SH-SY5Y (cell line): ENCODE data around the gene OS9.

Experiments
- GATA2 ChIP-seq: IDR thresholded peaks from 2 replicates; pipeline ENCODE4 v1.6.1; 2011; ENCODE audit warnings: mild to moderate bottlenecking, low read depth, low read length
- GATA3 ChIP-seq: IDR thresholded peaks from 2 replicates; pipeline ENCODE4 v1.6.1; 2011; ENCODE audit warnings: low read depth, mild to moderate bottlenecking, low read length, moderate library complexity

Gene OS9

DNA sequence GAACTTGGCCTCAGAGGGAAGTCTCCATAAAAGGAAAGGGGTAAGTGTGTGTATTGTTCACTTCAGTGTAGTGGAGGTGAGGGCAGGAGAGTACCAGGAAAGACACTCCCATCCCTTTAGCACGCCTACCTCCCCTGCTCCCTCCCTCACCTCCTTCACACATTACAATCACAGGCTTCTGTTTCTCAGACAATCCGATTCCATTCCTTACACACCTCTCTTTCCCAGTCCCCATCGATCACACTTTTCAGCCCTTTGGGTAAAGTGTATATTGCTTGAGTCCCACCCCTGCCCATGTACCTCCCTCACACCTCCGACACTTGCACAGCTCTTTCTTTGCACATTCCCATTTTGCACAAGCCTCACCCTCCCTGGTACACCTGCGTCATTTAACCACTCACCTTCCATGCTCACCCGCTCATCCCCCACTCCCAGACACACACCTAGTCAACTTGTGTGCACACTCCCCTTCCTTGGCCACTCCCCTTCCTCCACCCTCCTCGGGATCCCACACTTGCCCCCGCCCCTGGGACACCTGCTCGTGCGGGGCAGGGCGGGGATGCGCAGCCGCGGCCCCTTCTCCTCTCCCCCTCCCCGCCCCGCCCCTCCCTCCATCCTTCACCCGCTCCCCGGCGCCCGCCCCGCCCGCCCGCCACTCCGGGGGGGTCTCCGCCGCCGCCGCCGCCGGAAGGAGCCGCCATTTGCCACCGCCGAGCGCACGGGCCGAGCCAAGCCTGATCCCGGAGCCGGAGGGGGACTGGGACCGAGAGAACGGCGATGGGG is 60.7 kb downstream of the OS9 start, which contains the start of gene MARCHF9:
MARCHF9 (plus strand) TSS at position 693 of the 783 bp plus-strand sequence. CDS start 426 bp downstream, outside the sequence.
- TF ChIP-seq GATA3 (no peak), GATA2 (no peak)

DNA sequence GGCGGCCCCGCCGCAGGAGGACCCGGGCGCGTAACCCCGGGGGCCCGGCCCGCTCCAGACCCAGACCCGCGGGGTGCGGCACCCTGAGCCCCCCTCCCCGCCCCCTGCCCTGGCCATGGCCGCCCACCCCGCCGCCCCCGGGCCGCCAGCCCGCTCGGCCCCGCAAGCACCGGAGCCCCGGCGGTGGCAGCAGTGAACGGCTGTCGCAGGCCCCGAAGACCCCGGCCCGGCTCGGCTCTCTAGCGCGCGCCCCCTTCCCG is 61.2 kb downstream of the OS9 start:
- TF ChIP-seq GATA2 (no peak), GATA3 (no peak)

DNA sequence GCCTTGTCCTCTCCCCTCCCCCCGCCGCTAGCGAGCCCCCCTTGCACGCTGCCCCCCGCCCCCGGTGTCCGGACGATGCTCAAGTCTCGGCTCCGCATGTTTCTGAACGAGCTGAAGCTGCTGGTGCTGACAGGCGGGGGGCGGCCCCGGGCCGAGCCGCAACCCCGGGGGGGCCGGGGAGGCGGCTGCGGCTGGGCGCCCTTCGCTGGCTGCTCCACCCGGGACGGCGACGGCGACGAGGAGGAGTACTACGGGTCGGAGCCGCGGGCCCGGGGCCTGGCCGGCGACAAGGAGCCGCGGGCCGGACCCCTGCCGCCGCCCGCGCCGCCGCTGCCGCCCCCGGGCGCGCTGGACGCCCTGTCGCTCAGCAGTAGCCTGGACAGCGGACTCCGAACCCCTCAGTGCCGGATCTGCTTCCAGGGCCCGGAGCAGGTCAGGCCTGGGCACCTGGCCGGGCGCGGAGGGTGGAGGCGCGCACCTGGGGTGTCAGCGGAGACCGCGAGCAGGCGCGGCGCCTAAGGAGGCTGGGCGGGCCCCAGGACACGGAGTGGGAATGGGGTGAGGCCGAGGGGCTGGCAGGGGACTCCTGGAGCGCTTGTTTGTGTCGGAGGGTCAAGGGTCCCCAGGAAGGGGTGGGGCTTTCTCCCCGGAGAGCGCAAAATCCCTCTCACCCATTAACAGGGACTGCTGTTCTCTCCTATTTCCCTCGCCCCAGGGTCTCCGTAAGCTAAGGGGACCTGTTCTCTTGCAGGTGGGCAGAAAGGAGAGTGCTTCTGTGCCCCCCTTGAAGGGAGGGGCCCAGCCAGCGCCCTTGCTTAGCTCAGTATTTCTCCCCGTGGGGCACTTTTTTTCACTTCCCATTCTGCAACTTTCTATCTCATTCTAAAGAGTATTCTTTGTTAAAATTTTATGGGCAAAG is 61.8 kb downstream of the OS9 start:
- TF ChIP-seq GATA3 (no peak), GATA2 (no peak)

DNA sequence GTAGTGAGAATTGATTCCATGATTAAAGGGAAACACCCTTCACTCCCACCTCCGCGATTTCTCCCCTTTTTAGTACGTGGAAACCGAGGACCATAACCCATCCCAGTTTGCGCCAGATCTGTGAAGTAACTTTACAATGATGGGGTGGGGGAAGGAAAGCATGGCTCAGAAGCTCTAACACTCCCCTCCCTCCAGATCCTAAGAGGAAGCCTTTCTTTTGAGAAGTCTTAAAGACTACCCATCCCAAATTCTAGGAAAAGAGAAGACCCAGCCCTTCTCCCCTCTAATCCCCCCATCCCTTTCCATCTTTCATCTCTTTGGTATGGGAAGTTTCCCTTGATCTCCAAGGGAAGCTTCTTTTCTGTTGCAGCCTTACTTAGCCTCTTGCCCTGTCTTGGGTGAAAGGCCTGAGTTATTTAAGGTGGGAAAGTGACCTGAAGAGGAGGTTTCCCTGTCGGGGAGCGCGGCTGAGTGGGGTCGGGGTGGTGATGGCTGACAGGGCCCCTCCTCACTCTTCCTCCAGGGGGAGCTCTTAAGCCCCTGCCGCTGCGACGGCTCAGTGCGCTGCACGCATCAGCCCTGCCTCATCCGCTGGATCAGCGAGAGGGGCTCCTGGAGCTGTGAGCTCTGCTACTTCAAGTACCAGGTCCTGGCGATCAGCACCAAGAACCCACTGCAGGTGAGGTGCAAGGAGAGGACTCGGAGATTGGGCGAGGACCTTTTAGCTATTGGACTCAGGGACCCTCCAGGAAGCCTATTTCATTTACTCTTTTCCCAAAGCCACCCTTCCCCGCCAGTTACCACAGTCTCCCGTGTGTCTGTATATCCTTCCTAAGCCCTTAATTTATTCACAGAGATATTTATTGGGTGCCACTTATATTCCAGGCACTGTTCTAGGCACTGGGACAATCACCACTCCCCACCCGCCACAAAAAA is 62.7 kb downstream of the OS9 start:
- TF ChIP-seq GATA3 (no peak), GATA2 (no peak)

DNA sequence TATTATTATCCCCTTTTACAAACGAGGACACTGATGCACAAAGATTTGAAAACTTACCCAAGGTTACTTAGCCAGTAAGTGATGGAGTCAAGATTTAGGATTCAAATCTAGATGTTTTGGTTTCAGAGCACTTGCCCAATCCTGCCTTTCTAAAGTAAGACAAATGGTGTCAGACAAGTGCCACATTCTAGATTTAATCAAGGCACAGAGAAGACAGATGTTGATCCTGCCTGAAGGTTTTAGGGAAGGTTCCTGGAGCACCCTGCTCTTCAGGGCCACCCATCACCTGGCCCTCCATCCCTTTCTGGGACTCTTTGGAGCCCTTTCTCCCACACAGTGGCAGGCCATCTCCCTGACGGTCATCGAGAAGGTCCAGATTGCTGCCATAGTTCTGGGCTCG is 63.8 kb downstream of the OS9 start:
- TF ChIP-seq GATA3: no peak
- TF ChIP-seq GATA2: no peak

DNA sequence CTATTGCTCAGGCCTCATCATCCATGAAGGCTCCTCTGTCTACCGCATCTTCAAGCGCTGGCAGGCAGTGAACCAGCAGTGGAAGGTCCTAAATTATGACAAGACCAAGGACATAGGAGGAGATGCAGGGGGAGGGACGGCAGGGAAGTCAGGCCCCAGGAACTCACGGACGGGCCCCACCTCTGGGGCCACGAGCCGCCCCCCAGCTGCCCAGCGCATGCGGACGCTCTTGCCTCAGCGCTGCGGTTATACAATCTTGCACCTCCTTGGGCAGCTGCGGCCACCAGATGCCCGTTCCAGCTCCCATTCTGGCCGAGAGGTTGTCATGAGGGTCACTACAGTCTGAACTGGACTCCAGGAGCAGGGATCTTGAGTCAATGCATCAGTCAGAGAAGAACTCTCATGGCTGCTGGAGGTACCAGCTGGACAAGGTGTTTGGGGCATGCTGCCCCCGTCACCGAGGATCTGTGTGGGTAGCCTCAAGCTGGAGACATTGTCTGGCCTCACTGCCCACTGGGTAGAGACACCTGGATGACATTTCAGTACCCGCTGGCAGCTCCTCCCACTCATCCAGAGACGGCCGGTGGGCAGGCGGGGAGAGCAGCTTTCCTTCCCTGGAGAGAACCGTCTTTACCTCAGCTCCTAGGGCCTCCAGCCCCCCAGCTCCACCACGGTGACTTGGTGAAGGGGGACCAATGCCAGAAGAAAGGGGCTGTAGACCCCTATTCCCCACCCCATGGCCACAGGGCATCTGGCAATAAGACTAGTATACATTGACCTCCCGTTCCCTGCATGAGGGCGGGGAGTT is 64.8 kb downstream of the OS9 start:
- no peak for TF ChIP-seq GATA2
- TF ChIP-seq GATA3: no peak

DNA sequence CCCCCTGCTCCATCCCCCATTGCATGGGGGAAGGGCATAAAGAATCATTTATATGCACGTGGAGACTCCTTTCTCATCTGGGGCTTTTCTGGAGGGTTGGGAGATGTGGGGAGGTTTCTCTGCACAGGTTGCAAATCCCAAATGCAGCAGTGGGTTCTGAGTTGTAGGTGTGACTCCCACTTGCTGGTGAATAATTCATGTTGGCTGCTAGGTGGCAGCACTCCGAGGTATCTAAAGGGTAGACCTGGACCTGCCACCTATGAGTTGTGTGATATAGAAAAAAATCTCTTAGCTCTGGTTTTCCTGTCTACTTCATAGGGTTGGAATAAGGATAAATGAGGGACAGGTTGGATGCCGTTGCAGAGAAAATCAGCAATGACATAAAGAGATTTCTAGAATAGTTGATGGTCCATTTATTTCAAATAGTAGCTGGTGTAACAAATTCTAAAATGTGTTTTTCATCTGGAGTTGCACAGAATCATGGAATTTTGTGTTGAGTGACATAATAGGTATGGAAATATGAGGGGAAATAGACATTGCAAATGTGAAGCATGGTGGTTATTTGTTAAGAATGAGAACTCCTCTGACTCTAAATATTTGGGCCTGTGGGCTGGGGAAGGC is 65.5 kb downstream of the OS9 start:
- TF ChIP-seq GATA3 (no peak), GATA2 (no peak)

DNA sequence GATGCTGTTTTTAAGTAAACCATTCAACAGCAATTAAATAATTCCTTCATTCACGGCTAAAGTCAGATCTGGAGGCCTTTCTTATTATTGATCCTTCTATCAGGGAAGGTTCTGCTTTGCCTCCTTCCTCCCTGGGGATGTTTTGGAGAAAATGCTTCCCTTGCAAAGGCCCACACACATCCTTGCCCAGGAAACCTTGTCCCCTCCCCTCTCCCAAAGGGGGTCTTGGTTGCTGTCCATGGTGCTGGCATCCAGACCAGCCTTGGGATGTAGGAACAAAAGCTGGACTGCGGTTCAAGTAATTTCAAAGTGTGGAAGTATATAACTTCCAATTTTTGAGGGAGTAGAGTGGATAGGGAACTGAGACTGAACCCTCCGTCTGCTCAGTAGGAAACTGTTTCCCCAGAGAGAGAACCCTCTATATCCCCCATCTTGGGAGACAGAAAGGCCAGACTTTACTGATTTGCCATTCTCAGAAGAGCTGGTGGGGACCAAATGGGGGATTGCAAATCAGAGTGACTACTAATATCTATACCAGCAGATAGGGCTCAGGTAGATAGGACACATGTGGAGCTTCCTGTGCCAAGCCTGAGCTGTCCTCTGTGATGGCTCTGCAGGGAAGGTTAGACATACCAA is 66.5 kb downstream of the OS9 start:
- no peak for TF ChIP-seq GATA2
- no peak for TF ChIP-seq GATA3

DNA sequence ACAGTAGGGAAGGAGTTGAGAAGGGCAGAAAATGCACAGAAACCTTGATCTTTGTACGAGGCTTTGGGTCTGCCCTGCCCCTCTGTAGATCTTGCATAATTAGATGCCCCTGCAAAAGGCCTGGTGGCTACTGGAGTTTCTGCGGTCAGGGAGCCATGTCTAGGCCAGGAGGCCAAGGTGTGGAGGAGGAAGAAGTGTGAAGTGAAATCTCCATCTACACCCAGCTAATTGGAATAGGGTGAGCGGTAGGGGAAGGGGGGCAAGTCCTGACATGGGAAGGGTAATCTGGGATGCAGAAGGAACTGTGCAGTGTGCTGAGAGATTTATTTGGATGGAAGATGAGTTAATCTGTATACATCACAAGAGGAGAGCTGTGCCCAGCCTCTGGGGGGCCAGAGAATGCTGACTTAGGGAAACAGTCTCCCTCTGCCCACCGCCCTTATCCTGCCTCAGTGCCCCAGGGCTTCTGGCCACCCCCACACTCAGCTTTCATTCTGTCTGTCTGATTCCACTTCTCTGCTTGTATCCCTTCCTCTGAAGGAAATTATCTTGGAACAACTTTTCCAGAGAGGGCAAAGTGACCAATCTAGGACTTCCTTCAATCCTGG is 67.6 kb downstream of the OS9 start:
- TF ChIP-seq GATA2: no peak

DNA sequence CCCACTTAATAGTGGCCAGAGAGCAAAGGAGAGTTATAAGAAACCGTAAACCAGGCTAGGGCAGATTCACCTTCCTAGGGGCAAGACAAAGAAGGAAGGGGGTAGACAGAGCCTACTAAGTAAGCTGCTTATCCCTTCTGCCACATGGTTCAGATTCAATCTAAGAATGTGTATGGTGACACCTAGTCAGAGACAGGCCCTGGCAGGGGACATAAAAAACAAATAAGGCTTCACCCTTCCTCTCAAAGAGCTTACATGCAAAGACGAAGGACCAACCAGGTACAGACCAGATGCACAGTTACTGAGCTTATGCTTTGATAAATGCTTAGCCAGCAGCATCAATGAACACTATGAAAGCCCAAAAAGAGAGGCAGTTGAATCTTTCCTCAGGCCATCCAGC is 68.5 kb downstream of the OS9 start:
- TF ChIP-seq GATA2 (no peak), GATA3 (no peak)

DNA sequence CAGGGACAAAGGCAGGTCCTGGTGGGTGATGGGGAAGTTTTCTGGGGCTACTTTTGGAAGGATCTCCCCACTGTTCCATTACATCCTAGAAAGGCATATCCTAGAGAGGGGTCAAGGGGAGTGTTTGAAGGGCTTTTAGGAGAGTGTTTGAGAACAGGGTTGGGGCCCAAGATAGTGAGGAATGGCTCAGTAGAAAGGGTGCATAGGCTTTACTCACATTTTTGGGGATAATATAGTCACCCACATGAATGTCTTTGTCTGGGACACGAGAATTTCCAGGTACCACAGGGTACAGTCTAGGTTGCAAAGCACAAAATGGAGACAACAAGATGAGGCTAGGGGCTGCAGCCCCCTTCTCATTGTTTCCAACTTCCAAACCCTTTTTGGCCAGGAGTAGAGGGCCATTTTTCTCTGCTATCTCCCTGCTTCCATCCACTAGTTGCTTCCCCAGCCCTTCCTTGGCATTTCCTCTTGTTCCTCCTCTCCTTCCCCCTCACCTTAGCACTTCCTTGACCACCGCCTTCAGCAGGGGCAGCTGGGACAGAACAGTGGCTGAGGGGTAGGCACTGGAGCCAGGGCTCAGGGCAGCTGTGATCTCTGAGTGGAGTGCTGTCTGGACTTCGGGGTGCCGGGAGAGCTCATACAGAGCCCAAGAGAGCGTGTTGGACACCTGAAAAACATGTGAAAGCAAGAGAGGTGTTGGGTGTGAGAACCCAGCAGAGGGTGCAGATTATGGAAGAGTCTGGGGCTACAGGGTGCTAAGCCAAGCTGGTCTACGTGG is 70.1 kb downstream of the OS9 start:
- TF ChIP-seq GATA3 (no peak), GATA2 (no peak)
